GM18873 (cell line): ENCODE data around the gene TIAM1.

Source experiments
- ATAC-seq: cut with Tn5 transposase; IDR thresholded peaks from one replicate; pipeline ENCODE4 v1.9.1; 2021; ENCODE audit warnings: mild to moderate bottlenecking, moderate library complexity, moderate number of reproducible peaks; ENCODE audit not compliant: unreplicated experiment, low FRiP score

Gene TIAM1

DNA sequence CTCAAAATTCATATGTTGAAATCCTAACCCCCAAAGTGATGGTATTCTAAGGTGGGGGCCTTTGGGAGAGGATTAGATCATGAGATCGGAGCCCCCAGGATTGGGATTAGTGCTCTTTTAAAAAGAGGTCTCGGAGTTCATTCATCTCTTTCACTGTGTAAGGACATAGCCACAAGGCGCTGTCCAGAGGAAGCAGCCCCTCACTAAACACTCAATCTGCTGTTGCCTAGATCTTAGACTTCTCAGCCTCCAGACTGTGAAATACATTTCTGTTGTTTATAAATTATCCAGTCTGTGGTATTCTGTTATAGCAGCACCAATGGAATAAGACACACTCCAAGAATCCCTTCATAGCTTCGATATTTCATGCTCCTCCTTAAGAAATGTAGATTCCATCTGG, 12.4 kb upstream of the TIAM1 start:
- no peak for ATAC-seq

DNA sequence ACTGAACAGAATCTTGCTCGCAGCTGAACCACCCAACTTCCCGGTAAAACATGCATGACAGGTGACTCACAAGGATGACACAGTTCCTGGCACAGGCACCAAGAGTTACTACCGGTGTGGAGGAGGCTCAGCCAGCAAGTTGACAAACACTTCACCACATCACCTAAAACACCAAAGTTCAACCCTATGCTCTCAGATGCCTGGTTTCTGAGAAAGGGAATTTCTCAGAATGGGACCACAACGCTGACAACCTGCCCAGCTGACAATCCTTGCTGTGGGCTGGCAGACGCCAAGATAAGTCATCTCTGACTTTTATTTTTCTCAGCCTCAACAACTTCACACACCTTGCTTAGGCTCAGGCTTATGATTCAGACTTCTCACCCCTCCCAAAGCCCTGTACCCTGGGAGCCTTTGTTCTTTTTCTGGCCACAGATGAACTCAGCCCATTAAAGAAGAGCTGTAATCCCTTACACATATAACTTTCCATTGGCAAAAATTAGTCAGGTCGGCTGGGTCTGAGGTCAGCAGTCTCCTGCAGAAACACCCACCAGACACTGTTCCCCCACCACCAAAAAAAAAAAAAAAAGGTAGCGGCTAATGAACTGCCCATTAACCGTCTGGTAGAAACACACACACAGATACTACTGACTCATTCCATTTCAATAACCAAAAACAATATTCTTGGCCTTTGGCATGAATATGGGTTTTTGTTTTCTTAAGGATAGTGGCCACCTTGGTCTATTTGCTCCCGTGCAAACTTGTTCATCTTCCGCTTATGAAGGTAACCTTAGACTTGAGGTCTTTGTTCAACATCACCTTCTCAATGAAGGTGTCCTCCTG, 10.8 kb upstream of the TIAM1 start:
- no peak for ATAC-seq

DNA sequence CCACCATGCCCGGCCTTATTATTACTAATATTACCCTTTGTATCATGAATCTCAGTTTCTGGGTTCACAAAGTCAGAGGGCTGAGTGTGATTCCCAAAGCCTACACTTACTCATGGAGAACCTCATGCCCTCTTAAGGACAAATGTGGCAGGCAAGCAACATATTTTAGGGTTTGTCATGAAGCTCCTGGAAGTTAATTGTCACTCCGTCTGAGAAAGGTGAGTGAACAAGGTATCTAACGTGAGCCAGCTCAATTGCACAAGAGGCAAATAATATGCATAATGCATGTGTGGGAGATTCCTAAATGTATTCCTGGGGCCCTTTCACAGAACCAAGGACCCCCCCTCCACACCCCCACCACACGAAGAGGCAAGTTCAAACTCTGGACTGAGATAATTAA, 10.1 kb upstream of the TIAM1 start:
- ATAC-seq = no peak

DNA sequence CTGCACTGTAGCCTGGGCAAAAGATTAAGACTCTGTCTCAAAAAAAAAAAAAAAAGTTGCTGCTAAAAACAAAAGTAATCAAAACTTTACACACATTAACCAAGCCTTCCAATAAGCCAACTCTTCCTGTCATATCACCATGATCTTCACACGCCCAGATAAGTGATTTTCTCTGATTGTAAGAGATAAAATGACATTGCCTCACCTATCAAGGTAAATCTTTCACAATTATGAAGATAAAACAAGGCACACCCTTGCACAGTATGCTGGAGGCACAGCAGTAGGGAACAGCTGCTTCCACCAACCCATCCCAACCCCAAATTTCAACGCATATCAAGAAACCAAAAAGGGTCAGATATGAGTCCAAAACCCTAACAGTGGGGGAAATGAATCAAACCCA, 8.8 kb upstream of the TIAM1 start:
- ATAC-seq = no peak

DNA sequence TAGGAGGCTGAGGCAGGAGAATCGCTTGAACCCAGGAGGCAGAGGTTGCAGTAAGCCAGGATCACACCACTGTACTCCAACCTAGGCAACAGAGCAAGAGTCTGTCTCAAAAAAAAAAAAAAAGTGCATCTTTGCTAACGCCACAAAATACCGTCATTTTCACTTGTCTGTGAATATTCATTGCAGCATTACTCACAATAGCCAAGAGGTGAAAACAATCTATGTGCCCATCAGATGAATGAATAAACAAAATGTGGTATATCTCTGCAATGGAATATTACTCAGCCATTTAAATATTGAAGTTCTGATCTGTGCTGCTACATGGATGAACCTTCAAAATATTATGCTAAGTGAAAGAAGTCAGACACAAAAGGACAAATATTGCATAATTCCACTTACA, 7.9 kb upstream of the TIAM1 start:
- no peak for ATAC-seq

DNA sequence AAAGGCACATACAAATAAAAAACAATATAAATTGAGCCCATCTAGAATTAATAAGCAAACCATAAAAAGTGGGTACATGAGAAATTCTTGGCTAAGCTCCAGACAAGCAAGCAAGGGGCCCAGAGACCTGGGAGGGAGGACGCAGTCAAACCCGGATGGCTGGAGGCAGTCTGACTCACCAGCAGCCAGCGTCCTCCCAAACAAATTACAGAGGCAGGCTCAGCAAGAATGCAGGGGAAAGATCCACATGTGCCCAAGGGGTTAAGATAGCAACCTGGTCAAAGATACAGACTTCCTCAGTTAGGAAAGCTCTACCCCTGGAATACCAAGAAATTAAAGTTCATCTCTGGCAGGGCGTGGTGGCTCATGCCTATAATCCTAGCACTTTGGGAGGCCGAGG, 7.4 kb upstream of the TIAM1 start:
- no peak for ATAC-seq

DNA sequence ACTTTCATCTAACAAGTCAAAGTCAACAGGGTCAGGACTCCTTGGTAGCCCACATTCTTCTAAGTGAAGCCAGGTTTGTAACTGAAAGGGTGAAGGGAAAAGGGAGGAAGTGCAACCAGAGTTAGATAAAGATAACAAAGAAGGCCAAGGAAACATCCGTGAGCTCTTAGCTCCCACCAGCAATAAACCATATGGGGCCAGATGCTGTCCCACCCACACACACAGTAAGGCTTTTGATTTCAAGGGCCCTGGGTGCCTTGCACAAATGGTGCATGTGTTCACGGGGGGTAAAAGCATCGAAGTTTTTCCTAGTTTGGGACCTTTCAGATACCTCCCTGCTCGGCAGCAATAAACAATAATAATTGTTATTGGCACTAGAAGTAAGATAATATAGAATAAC, 5.1 kb upstream of the TIAM1 start:
- ATAC-seq = no peak

DNA sequence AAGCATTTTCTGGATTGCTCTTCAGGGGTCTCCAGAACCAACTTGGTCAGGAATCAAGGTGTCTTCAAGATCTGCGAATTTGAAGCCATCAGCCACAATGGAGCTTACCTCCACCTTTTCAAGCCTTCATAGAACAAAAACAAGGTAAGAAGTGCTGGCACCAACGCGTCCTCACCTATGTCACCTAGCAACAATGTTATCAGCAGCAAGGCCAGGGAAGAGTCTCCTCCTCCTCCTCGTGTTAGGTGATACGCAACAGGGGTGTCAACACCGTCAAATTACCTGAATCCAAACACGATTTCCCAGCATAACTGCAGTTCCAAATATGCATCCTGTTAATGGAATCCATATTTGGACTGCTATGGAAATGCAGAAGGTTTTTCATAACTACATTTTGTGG, 4.1 kb upstream of the TIAM1 start:
- ATAC-seq = no peak

DNA sequence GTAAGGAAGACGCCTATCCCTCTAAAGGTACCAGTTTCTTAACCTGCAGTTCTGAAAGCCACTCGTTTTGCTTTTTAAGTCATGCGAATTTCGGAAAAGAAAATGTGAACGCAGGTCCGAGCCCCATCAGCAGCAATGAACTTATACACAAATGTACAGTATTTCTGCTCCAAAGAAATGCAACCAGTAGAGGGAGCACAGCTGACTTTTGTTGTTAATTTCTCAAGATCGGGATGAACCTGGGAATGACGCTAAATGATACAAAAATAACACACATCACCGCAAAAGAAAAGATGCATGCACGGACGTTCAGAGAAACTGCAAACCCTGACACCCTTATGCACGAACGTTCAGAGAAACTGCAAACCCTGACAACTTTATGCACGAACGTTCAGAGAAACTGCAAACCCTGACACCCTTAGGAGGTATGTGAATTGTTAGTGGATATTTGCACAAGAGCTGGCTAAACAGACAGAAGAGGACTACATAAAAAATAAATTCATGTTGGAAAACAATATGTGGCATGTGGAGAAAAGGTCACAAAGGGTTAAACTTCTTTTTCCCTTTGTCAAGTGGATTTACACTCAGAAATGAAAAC, 3.5 kb upstream of the TIAM1 start:
- no peak for ATAC-seq

DNA sequence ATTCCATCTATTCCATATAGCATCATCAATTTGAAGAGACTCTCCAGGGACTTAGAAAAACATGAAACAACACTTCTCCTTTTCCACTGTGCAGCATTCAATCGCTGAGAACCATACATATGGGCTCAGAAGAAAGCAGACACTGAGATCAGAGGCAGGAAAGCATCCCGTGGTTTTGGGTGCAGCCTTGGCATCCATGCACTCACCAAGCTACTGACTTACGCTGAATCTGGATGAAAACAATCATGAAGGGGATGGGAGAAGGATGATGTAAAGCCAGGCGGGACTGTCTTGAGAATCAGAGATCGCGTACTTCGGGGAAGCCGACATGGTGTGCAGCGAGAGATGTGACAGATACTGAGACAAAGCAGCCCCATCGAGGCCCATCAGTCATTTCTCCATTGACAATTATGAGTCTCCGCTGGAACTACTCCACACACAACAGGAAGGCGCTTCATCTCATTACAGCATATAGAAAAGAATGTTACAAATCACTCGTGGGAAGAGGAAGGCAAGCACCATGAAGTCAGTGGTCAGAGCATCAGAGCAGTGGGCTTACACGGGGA, 2.3 kb upstream of the TIAM1 start:
- ATAC-seq = no peak

DNA sequence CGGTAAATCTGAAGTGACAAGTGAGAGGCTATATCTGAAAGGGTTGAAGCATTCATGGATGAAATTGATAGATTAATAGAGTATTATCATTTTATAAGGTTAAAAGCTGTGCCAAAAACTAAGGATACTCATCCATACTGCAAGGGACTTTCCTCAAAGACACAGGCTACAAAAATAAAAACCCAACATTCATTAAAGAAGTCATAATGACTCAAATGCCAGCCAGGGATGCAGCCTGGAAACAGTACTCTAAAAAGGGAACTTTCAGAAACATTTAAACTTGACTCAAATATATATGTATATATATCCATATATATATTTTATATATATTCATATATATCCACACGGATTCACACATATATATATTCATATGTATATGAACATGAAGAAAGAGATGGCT, 1.1 kb upstream of the TIAM1 start:
- ATAC-seq = no peak

DNA sequence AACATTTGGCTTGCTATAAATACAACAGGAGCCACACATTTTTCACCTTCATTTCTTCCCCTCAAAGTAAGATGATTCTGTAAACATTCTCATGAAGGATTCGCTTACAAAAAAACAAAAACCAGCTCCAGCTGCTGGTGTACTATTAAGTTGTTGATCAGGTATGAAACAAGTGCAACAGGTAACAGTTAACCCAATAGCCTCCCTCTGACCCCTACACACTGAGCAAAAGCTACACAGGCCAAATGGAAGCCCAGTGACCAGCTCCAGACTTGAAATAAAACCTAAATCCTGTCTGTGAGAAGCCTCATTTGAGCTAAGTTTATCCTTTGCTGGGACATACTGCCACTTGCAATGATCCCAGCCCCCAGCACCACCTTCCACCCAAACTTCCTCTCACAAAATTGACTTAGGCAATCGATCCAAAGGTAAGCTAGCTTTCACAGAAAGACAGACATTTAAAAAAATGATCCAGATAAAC, 991 bp downstream of the TIAM1 start:
- ATAC-seq = no peak

DNA sequence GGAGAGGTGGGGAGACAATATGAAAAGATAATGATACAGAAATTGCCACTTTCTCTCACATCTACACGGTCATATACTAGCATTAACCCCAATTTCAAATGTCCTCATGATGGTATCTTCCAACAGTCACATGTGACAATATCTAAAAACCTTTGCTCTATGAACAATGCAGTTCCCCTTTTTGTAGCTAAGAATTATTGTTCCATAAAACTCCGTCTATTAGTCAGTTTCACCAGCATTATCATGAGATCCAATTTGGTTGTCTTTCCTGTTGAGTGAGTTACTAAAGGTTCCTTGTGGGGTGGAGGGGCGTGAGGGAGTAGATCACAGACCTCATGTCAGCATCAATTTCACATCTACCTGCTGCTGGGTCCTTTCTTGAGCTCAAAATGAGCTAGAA, 1.7 kb downstream of the TIAM1 start:
- no peak for ATAC-seq

DNA sequence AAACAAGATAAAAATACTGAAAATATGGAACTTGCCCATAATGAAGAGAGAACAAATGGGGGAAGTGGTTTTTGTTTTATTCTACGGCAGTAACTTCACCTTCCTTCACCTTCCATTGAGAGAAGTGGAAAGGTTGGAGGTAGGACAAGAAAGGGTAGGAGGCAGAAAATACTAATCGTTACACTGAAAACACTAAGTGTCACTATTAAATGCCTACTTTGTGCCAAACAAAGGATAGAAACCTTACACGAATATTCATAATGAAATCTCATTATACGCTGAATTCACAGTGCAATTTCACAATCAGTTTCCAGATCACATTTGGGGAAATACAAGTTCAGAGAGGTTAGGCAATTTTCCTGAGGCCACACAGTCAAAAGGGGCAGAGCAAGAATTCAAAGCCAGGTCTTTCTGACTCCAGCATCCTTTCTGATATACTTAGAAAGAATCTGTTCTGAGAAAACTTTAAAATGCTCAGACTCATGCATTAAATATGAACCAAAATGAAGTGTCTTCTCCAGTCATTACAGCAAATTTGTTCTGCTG, 3.0 kb downstream of the TIAM1 start:
- no peak for ATAC-seq

DNA sequence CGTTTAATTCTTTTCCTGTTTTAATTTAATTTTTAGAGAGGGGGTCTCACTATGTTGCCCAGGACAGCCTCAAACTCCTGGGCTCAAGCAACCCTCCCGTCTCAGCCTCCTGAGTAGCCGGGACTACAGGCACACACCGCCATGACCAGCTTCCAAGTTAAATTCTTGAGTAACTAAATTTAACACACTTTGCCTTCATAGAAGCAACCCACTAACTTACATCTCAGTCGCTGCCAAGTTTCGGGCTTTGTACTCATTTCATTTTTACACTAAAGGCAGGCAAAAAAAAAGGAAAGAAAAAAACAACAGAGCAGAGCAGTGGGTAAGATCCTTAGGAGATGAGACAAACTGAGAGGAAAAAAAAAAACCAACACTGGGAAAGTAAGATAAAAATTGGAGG, 3.5 kb downstream of the TIAM1 start:
- ATAC-seq = no peak

DNA sequence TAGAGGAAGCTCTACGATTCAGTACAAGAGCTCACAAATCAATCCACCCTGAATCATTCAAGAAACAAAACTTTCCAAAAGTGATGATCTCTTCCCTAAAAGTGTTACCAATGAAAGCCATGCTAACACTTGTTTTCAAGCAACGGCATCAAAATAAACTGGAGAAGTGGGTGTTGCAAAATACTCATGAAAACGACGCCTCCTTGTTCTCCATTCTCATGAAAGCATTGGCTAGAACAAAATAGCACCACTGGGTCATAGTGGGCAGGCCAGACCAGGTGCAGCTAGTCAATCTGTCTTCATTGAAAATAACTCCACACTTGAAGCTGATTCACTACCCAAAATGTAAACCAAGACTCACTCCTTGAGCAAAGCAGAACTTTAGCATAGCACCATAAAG, 4.3 kb downstream of the TIAM1 start:
- ATAC-seq = no peak

DNA sequence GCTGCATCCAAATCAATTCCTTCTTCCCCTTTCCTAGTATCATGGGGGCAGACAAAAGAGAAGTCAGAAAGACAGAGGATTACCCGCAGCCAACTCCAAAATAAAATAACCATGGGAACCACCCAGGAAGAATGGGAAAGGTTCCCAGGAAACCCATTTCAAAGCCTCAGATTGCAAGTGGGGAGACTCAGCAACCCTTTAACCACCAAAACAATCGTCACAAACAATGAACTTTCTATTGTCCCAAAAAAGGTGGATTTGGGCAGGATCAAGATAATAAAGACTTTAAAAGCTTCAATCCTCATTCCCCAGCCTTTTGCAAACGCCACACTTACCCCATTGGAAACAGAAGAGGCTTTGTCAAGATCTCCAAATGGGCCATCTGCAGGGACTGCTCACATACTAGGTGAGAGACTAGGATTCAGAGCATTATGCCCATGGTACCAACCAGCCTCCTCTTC, 5.1 kb downstream of the TIAM1 start:
- no peak for ATAC-seq

DNA sequence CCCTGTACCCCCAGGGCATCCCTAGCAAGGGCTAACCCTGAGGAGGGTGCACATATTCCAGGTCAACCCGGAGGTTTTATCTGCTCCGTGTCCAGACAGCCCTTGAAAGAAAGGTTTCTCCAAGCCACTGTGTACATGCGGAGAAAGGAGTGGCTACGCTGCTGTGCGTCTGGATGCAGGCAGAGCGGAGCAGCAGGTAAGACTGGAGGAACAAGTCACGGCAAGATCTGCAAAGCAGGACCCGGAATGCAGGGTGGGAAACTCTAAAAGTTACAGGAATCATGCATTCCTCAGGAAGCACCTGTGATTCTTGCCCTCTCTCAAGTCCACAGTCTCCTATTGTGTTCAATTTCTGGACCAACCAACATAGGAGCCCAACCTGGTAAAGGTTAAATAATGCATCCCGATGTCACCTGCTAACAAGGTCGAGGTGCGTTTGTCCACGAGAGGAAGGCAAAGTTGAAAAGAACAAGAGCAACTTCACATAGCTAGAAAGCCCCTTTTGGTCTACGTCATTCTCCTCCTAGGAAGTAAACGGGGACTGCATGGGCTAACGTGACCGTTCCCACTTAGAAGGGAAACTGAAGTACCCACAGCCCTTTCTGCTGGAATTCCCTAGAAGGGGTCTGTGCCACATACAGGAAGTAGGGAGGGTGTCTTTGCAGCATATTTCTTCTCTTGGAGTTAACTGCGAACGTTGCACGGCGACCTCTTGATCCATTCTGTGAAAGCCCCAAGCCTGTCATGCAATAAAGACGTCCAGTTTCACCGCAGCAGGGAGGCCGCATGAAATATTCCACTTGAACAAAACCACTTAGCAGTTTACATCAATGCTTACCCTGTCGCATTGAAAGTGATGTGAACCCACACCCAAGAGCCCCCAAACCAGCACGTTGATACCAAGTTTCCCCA, 5.8 kb downstream of the TIAM1 start:
- ATAC-seq = no peak

DNA sequence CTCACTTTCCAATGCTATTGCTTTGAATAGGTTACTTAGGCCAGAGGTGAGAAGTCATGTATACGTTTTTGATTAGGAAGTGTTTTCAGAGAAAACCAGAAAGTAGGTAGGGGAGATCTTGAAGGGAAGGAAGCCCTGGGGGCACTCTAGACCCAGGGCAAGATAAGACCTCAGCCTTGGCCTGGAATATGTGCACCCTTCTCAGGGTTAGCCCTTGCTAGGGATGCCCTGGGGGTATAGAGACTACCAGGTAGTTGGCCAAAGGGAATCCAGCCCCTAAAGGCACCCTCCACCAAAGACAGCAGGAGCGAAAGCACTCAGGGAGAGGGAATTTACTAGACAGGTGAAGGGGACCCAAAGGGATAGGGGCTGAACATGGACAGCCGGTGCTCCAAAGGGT, 7.0 kb downstream of the TIAM1 start:
- no peak for ATAC-seq

DNA sequence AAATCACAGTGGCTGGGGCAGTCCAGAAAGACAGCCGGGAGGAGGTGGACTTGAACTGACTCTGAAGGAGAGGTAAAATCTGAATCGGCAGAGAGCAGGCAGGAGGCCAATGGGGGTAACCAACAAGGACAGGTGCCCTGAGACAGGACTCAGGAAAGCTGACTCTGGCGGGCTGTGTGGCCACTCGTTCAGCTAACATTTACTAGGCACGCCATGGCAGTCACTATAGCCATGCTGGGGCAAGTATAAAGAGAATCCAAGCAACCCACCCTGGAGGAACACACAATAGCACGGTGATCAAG, 7.4 kb downstream of the TIAM1 start:
- no peak for ATAC-seq
